PC-9 (cell line): ENCODE results near the gene NLGN2. TPM values are rescaled to one million over a fixed set of nuclear protein-coding genes. Genes with fewer than 3 reads are reported as not detected.

ENCODE experiments used
- BruUV-seq: library from RNA; stranded (reverse); fragments of 400-500 nt; replicated peaks from 2 replicates; lab custom pipeline; 2021; lab: Mats Ljungman, UMichigan
- CTCF ChIA-PET: fragments of 300-600 bp; sonication (Branson Sonifier 250); formaldehyde crosslinking; loops from one replicate; lab custom pipeline; 2022; ENCODE audit warnings: antibody characterized with exemption; lab: Charles Lee
- POLR2A ChIA-PET: fragments of 300-600 bp; sonication (Branson Sonifier 250); formaldehyde crosslinking; loops from one replicate; lab custom pipeline; 2022; ENCODE audit warnings: antibody characterized with exemption; ENCODE audit not compliant: unreplicated experiment; lab: Charles Lee
- DNase-seq, 2 experiments: peaks; one replicate each; pipeline versions ENCODE4 v3.0.0 to v3.0.0-alpha.2; 2015 to 2022; ENCODE audit warnings: mixed read lengths in 1 of 2
- H2AFZ ChIP-seq: fragments of 200-600 bp; sonication (generic); 2 replicates; pipeline ENCODE4 v1.8.1; 2017; ENCODE audit warnings: antibody characterized with exemption
- H3F3A ChIP-seq: fragments of 200-600 bp; sonication (generic); 2 replicates; pipeline ENCODE4 v1.8.1; 2017; ENCODE audit warnings: antibody characterized with exemption, mild to moderate bottlenecking, low read depth; ENCODE audit not compliant: insufficient read depth
- H3K27ac ChIP-seq: fragments of 200-600 bp; sonication (generic); 2 replicates; pipeline ENCODE4 v1.6.1; 2016; ENCODE audit warnings: mixed run types
- H3K27me3 ChIP-seq: fragments of 200-600 bp; sonication (generic); 2 replicates; pipeline ENCODE4 v1.6.1; 2016; ENCODE audit warnings: low read depth, mixed run types; ENCODE audit not compliant: insufficient read depth
- H3K36me3 ChIP-seq: fragments of 200-600 bp; sonication (generic); 2 replicates; pipeline ENCODE4 v1.6.1; 2016; ENCODE audit warnings: low read depth, mixed run types
- H3K4me1 ChIP-seq: fragments of 200-600 bp; sonication (generic); replicated peaks from 2 replicates; pipeline ENCODE4 v1.6.1; 2016; ENCODE audit warnings: mixed run types; ENCODE audit not compliant: insufficient read depth
- H3K4me2 ChIP-seq: fragments of 200-600 bp; sonication (generic); 2 replicates; pipeline ENCODE4 v1.6.1; 2017; ENCODE audit warnings: mixed run types
- H3K4me3 ChIP-seq: fragments of 200-600 bp; sonication (generic); 2 replicates; pipeline ENCODE4 v1.6.1; 2016; ENCODE audit warnings: mixed run types
- H3K79me2 ChIP-seq: fragments of 200-600 bp; sonication (generic); 2 replicates; pipeline ENCODE4 v1.6.1; 2017; ENCODE audit warnings: low read depth, mixed run types
- H3K9me2 ChIP-seq: fragments of 200-600 bp; sonication (generic); 2 replicates; pipeline ENCODE4 v1.8.1; 2017; ENCODE audit warnings: mild to moderate bottlenecking; ENCODE audit not compliant: insufficient read depth
- H3K9me3 ChIP-seq: fragments of 200-600 bp; sonication (generic); 2 replicates; pipeline ENCODE4 v1.8.1; 2016; ENCODE audit warnings: low read depth; ENCODE audit not compliant: insufficient read depth
- H4K20me1 ChIP-seq: fragments of 200-600 bp; sonication (generic); 2 replicates; pipeline ENCODE4 v1.8.1; 2017; ENCODE audit not compliant: insufficient read depth
- EZH2 ChIP-seq: fragments of 200-600 bp; sonication (generic); IDR thresholded peaks from 2 replicates; pipeline ENCODE4 v1.8.0; 2017; ENCODE audit warnings: antibody characterized with exemption, low read depth
- intact Hi-C: fragments of 100-400 bp; cut with micrococcal nuclease; formaldehyde crosslinking; loops from one replicate; pipeline ENCODE4 v1.10.0; 2022; ENCODE audit not compliant: unreplicated experiment
- total RNA-seq: library from RNA; stranded (reverse); gene quantifications from 2 replicates; pipeline ENCODE4 v1.2.3, GENCODE V29; 2021
- TF ChIP-seq, protein P1 (sequence below): fragments of 200-600 bp; sonication (generic); conservative IDR thresholded peaks from 2 replicates; pipeline ENCODE4 v1.6.1; 2017; ENCODE audit warnings: mixed run types, antibody characterized with exemption, mild to moderate bottlenecking, moderate library complexity

Gene NLGN2
- total RNA-seq, 1 experiment from 2014 or later: 86.3 TPM

DNA sequence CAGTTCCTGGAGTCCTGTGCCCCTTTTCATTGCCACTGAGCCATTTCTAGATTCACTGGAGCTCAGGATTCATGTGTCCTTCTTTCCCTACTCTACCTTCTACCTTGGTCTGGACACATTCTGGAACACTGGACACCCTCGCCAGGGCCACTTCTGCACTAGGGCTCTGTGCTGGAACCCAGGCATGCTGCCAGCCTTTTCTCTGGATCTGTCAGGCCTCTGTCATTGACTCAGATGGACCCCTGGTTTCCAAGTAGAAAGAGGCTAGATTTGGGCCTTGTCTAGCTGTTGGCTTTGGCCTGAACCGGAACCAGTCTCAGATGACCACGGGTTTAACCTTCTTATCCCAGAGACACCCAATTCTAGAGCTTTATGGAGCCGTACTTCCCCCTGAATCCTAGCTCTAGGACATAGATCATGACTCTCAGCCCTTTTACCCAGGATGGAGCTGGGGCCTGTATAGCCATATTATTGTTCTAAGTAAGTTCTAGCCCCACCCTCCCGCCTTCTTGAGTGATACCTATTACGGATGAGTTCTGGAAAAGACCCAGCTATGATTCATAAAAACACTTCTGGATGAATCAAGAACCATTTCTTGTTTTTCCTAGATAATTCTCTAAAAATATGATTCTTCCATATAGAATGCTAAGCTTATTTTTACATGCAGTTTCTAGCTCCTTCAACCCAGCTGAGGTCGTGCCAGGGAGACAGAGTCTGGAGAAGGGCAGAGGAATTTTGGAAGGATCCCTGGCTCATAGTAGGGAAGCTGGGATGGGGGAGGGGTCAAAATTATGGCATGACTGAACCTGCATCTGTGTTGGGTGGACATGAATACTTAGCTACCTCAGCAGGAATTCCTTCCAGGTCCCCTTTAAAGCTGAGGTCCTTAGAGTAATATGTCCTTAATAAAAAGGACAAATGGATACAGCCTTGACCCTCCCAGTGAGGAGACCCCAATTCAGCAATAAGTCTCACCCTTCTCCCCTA is 36.1 kb downstream of the NLGN2 start:
- Histone ChIP-seq H3K79me2 (no peaks in the 10 kb centered on the region), H3K4me1 (peaks cover 12% of the 10 kb centered on the region), H3K36me3 (no peaks in the 10 kb centered on the region), H3K9me2 (no peaks in the 10 kb centered on the region), H2AFZ (no peak overlapping the region), H4K20me1 (no peaks in the 10 kb centered on the region), H3K9me3 (no peaks in the 10 kb centered on the region), H3K27me3 (no peaks in the 10 kb centered on the region), H3K4me2 (peak overlapping the region; percentile 81; the same call in 1 of the 2 replicates), H3K27ac (no peak overlapping the region), H3K4me3 (no peak overlapping the region), H3F3A (0 out of 2 replicates have a peak, but pooled peaks cover 3% of the 10 kb centered on the region)
- ChIA-PET CTCF (interaction anchor here (0.5 to 0.6 kb wide), 3 partner anchors 43 to 73 kb away, joined by 3 to 6 read pairs (median 5); no protein-coding TSS in a partner anchor), POLR2A (interaction anchor here (0.6 to 1.5 kb wide), 4 partner anchors 41 to 168 kb away, joined by 3 to 8 read pairs (median 4); partner anchors contain the start of genes CD68 and POLR2A)
- no TSS peak for BruUV-seq
- intact Hi-C loops: loop anchor here (2.0 kb wide), 1 partner anchor 33 kb away; no protein-coding TSS in a partner anchor
- TF ChIP-seq, protein P1, sequence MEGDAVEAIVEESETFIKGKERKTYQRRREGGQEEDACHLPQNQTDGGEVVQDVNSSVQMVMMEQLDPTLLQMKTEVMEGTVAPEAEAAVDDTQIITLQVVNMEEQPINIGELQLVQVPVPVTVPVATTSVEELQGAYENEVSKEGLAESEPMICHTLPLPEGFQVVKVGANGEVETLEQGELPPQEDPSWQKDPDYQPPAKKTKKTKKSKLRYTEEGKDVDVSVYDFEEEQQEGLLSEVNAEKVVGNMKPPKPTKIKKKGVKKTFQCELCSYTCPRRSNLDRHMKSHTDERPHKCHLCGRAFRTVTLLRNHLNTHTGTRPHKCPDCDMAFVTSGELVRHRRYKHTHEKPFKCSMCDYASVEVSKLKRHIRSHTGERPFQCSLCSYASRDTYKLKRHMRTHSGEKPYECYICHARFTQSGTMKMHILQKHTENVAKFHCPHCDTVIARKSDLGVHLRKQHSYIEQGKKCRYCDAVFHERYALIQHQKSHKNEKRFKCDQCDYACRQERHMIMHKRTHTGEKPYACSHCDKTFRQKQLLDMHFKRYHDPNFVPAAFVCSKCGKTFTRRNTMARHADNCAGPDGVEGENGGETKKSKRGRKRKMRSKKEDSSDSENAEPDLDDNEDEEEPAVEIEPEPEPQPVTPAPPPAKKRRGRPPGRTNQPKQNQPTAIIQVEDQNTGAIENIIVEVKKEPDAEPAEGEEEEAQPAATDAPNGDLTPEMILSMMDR: no peak
- TF ChIP-seq EZH2: no peak
- DNase-seq: no peak

- Histone ChIP-seq H3F3A (peaks cover 3% of the 10 kb centered on the region; the same call in 1 of the 2 replicates), H3K36me3 (no peaks in the 10 kb centered on the region), H3K9me2 (no peaks in the 10 kb centered on the region), H4K20me1 (no peaks in the 10 kb centered on the region), H2AFZ (peak within 1 kb of the TSS; percentile 81), H3K27ac (peak within 1 kb of the TSS; percentile 75), H3K9me3 (no peaks in the 10 kb centered on the region), H3K79me2 (no peaks in the 10 kb centered on the region), H3K27me3 (no peaks in the 10 kb centered on the region), H3K4me1 (peaks cover 12% of the 10 kb centered on the region), H3K4me2 (peak within 1 kb of the TSS; percentile 81), H3K4me3 (peak within 1 kb of the TSS; percentile 71)
- TF ChIP-seq, protein P1: no peak
- TF ChIP-seq EZH2: no peak
- intact Hi-C loops: loop anchor here (1.0 to 2.0 kb wide), 2 partner anchors 32 to 39 kb away; partner anchors contain the start of gene POLR2A
- ChIA-PET CTCF (interaction anchor here (0.5 to 1.1 kb wide), 4 partner anchors 47 to 144 kb away, joined by 3 to 6 read pairs (median 4); no protein-coding TSS in a partner anchor), POLR2A (interaction anchor here (0.5 to 1.5 kb wide), 10 partner anchors 10 to 220 kb away, joined by 3 to 12 read pairs (median 4); partner anchors contain the start of genes CD68, SOX15, TMEM102 and TMEM256)
- peak; percentile 70 to 94 for DNase-seq
- BruUV-seq: no TSS peak
Observed at GRCh38 chr17:7444682-7445618, 37.3 kb downstream of the NLGN2 start, which contains the start of gene CHRNB1. CHRNB1 (plus strand) TSS chr17:7445061; CDS start chr17:7445128, 67 bp downstream.
